ENCODE data around the gene ZNF682.
A peak's percentile ranks its signal among the peaks of the same experiment; 100 is the strongest.
"Not testable (repeated sequence)": the region's sequence is repeated elsewhere in the genome, so short reads cannot be mapped to it uniquely, and the experiment has no call there.

Gene ZNF682

GRCh38 chr19:20005741-20006140 is 33.6 kb downstream of the ZNF682 start:
- no peak overlapping the region for H3K4me2 ChIP-seq (ENCODE audit: low read length)
- no CpG with 5 or more reads among the region's 2 CpGs for WGBS (ENCODE audit: extremely low coverage, insufficient coverage, insufficient read length)
- no peak overlapping the region for H3K14ac ChIP-seq (ENCODE audit: low read length)
- no peak overlapping the region for H2BK12ac ChIP-seq (ENCODE audit: low read length)
- H4K8ac ChIP-seq (ENCODE audit: low read depth, low read length), result no peak overlapping the region
- no peaks in the 10 kb centered on the region for H3K79me1 ChIP-seq (ENCODE audit: low read length)
- H3K4me3 ChIP-seq (ENCODE audit: low read depth, low read length), result no peak overlapping the region
- H2AFZ ChIP-seq (ENCODE audit: insufficient read depth, low read length, poor library complexity), result no peak overlapping the region
- no peak overlapping the region for H3K18ac ChIP-seq (ENCODE audit: low read length)
- no peak overlapping the region for H4K12ac ChIP-seq (ENCODE audit: low read depth, low read length)
- H2BK5ac ChIP-seq (ENCODE audit: low read depth, low read length, poor library complexity), result no peak overlapping the region
- H3K23ac ChIP-seq (ENCODE audit: low read length), result no peak overlapping the region
- H3K4me1 ChIP-seq (ENCODE audit: control insufficient read depth in 1 of 2, insufficient read depth in 2 of 2, low read length in 2 of 2), result no peaks in the 10 kb centered on the region
- H3K9me3 ChIP-seq (ENCODE audit: insufficient read depth, low read depth, low read length), result peaks cover 14% of the 10 kb centered on the region
- no peak overlapping the region for H3K9ac ChIP-seq (ENCODE audit: low read length)
- H2BK120ac ChIP-seq (ENCODE audit: insufficient read depth, low read length, poor library complexity), result no peak overlapping the region
- H3K36me3 ChIP-seq (ENCODE audit: control insufficient read depth in 1 of 2, insufficient read depth in 2 of 2, low read length in 2 of 2), result peaks cover 24 to 25% of the 10 kb centered on the region in 2 experiments
- peak in 1 of 2 donors; percentile 90 for DNase-seq
- no peaks in the 10 kb centered on the region for H3K79me2 ChIP-seq (ENCODE audit: control insufficient read depth, insufficient read depth, low read length, poor library complexity)
- H3K27me3 ChIP-seq (ENCODE audit: insufficient read depth, low read length), result peaks cover 2% of the 10 kb centered on the region
- H2AK5ac ChIP-seq (ENCODE audit: low read length), result no peak overlapping the region
- no peak overlapping the region for H3K4ac ChIP-seq (ENCODE audit: low read depth, low read length)
- no peak overlapping the region for H4K91ac ChIP-seq (ENCODE audit: low read depth, low read length)
- no peak overlapping the region for H3K27ac ChIP-seq (ENCODE audit: low read depth, low read length)

GRCh38 chr19:19997656-19998268 is 41.5 kb downstream of the ZNF682 start:
- H3K36me3 ChIP-seq (ENCODE audit: control insufficient read depth in 1 of 2, insufficient read depth in 2 of 2, low read length in 2 of 2), result no peaks in the 10 kb centered on the region
- no peak overlapping the region for H3K14ac ChIP-seq (ENCODE audit: low read length)
- H3K79me1 ChIP-seq (ENCODE audit: low read length), result no peaks in the 10 kb centered on the region
- H3K9me3 ChIP-seq (ENCODE audit: insufficient read depth, low read depth, low read length), result no peaks in the 10 kb centered on the region
- no peak overlapping the region for H2AK5ac ChIP-seq (ENCODE audit: low read length)
- no peak overlapping the region for H3K4me2 ChIP-seq (ENCODE audit: low read length)
- H2BK5ac ChIP-seq (ENCODE audit: low read depth, low read length, poor library complexity), result no peak overlapping the region
- no peaks in the 10 kb centered on the region for H3K4me1 ChIP-seq (ENCODE audit: control insufficient read depth in 1 of 2, insufficient read depth in 2 of 2, low read length in 2 of 2)
- no peak overlapping the region for H2BK12ac ChIP-seq (ENCODE audit: low read length)
- H3K4ac ChIP-seq (ENCODE audit: low read depth, low read length), result no peak overlapping the region
- WGBS (ENCODE audit: extremely low coverage, insufficient coverage, insufficient read length), result no CpG with 5 or more reads among the region's 7 CpGs
- peak in 1 of 2 donors; percentile 48 for DNase-seq
- H4K8ac ChIP-seq (ENCODE audit: low read depth, low read length), result no peak overlapping the region
- H3K27ac ChIP-seq (ENCODE audit: low read depth, low read length), result no peak overlapping the region
- H3K23ac ChIP-seq (ENCODE audit: low read length), result no peak overlapping the region
- no peak overlapping the region for H2AFZ ChIP-seq (ENCODE audit: insufficient read depth, low read length, poor library complexity)
- H4K91ac ChIP-seq (ENCODE audit: low read depth, low read length), result no peak overlapping the region
- no peak overlapping the region for H3K9ac ChIP-seq (ENCODE audit: low read length)
- no peak overlapping the region for H3K18ac ChIP-seq (ENCODE audit: low read length)
- H3K4me3 ChIP-seq (ENCODE audit: low read depth, low read length), result no peak overlapping the region
- no peak overlapping the region for H4K12ac ChIP-seq (ENCODE audit: low read depth, low read length)
- H3K79me2 ChIP-seq (ENCODE audit: control insufficient read depth, insufficient read depth, low read length, poor library complexity), result no peaks in the 10 kb centered on the region
- no peak overlapping the region for H2BK120ac ChIP-seq (ENCODE audit: insufficient read depth, low read length, poor library complexity)
- no peaks in the 10 kb centered on the region for H3K27me3 ChIP-seq (ENCODE audit: insufficient read depth, low read length)

GRCh38 chr19:19966862-19967261 is 72.4 kb downstream of the ZNF682 start:
- Histone ChIP-seq H2BK12ac (ENCODE audit: low read length) (no peak overlapping the region), H3K79me2 (ENCODE audit: control insufficient read depth, insufficient read depth, low read length, poor library complexity) (no peaks in the 10 kb centered on the region), H4K8ac (ENCODE audit: low read depth, low read length) (no peak overlapping the region), H4K12ac (ENCODE audit: low read depth, low read length) (no peak overlapping the region), H3K4me3 (ENCODE audit: low read depth, low read length) (no peak overlapping the region), H2BK5ac (ENCODE audit: low read depth, low read length, poor library complexity) (no peak overlapping the region), H3K27ac (ENCODE audit: low read depth, low read length) (no peak overlapping the region), H3K9me3 (ENCODE audit: insufficient read depth, low read depth, low read length) (peaks cover 10% of the 10 kb centered on the region), H3K4me2 (ENCODE audit: low read length) (no peak overlapping the region), H3K36me3 (ENCODE audit: control insufficient read depth in 1 of 2, insufficient read depth in 2 of 2, low read length in 2 of 2) (no peaks in the 10 kb centered on the region), H2AK5ac (ENCODE audit: low read length) (no peak overlapping the region), H3K9ac (ENCODE audit: low read length) (no peak overlapping the region), H3K4ac (ENCODE audit: low read depth, low read length) (no peak overlapping the region), H3K18ac (ENCODE audit: low read length) (no peak overlapping the region), H3K23ac (ENCODE audit: low read length) (no peak overlapping the region), H3K79me1 (ENCODE audit: low read length) (no peaks in the 10 kb centered on the region), H3K4me1 (ENCODE audit: control insufficient read depth in 1 of 2, insufficient read depth in 2 of 2, low read length in 2 of 2) (no peaks in the 10 kb centered on the region), H3K14ac (ENCODE audit: low read length) (no peak overlapping the region), H3K27me3 (ENCODE audit: insufficient read depth, low read length) (no peaks in the 10 kb centered on the region), H2BK120ac (ENCODE audit: insufficient read depth, low read length, poor library complexity) (no peak overlapping the region), H4K91ac (ENCODE audit: low read depth, low read length) (no peak overlapping the region), H2AFZ (ENCODE audit: insufficient read depth, low read length, poor library complexity) (no peak overlapping the region)
- no peak for DNase-seq
- no CpG with 5 or more reads among the region's 4 CpGs for WGBS (ENCODE audit: extremely low coverage, insufficient coverage, insufficient read length)

GRCh38 chr19:19966126-19966525 is 73.2 kb downstream of the ZNF682 start:
- H2AK5ac ChIP-seq (ENCODE audit: low read length); DNase-seq; H3K36me3 ChIP-seq (ENCODE audit: control insufficient read depth in 1 of 2, insufficient read depth in 2 of 2, low read length in 2 of 2); H3K9ac ChIP-seq (ENCODE audit: low read length); H3K79me1 ChIP-seq (ENCODE audit: low read length); H2AFZ ChIP-seq (ENCODE audit: insufficient read depth, low read length, poor library complexity); H4K12ac ChIP-seq (ENCODE audit: low read depth, low read length); H2BK120ac ChIP-seq (ENCODE audit: insufficient read depth, low read length, poor library complexity); H3K4me1 ChIP-seq (ENCODE audit: control insufficient read depth in 1 of 2, insufficient read depth in 2 of 2, low read length in 2 of 2); H4K91ac ChIP-seq (ENCODE audit: low read depth, low read length); H3K27me3 ChIP-seq (ENCODE audit: insufficient read depth, low read length); H3K27ac ChIP-seq (ENCODE audit: low read depth, low read length); H3K18ac ChIP-seq (ENCODE audit: low read length); H3K4me3 ChIP-seq (ENCODE audit: low read depth, low read length); H3K79me2 ChIP-seq (ENCODE audit: control insufficient read depth, insufficient read depth, low read length, poor library complexity); H4K8ac ChIP-seq (ENCODE audit: low read depth, low read length); H2BK12ac ChIP-seq (ENCODE audit: low read length); H3K4me2 ChIP-seq (ENCODE audit: low read length); H3K14ac ChIP-seq (ENCODE audit: low read length); H3K4ac ChIP-seq (ENCODE audit: low read depth, low read length); H3K23ac ChIP-seq (ENCODE audit: low read length); H2BK5ac ChIP-seq (ENCODE audit: low read depth, low read length, poor library complexity): not testable (repeated sequence)
- H3K9me3 ChIP-seq (ENCODE audit: insufficient read depth, low read depth, low read length), result peaks cover 10% of the 10 kb centered on the region
- WGBS (ENCODE audit: extremely low coverage, insufficient coverage, insufficient read length), result no CpG with 5 or more reads among the region's 3 CpGs

Data from trophoblast cell (in vitro differentiated cells and primary cell).